ENCODE results near the gene PLPP1. TPM values are rescaled to one million over a fixed set of nuclear protein-coding genes. Genes with fewer than 3 reads are reported as not detected.

PLPP1 gene
- total RNA-seq, 2 donors from 2014 or later: 29.0 to 100 TPM

- Histone ChIP-seq H3K9ac (ENCODE audit: extremely low read depth, low read length, poor library complexity, severe bottlenecking) (no peak overlapping the region), H3K27me3 (ENCODE audit: control insufficient read depth, insufficient read depth, low read length, poor library complexity, severe bottlenecking) (no peaks in the 10 kb centered on the region), H3K36me3 (ENCODE audit: control insufficient read depth, insufficient read depth, low read length) (peaks cover 78% of the 10 kb centered on the region), H3K27ac (ENCODE audit: low read depth, low read length) (no peak overlapping the region), H3K4me3 (ENCODE audit: low read length) (no peak overlapping the region), H3K9me3 (ENCODE audit: control insufficient read depth, low read length) (no peaks in the 10 kb centered on the region), H3K4me1 (ENCODE audit: control insufficient read depth, insufficient read depth, low read length) (no peaks in the 10 kb centered on the region)
- TF ChIP-seq, protein P1, sequence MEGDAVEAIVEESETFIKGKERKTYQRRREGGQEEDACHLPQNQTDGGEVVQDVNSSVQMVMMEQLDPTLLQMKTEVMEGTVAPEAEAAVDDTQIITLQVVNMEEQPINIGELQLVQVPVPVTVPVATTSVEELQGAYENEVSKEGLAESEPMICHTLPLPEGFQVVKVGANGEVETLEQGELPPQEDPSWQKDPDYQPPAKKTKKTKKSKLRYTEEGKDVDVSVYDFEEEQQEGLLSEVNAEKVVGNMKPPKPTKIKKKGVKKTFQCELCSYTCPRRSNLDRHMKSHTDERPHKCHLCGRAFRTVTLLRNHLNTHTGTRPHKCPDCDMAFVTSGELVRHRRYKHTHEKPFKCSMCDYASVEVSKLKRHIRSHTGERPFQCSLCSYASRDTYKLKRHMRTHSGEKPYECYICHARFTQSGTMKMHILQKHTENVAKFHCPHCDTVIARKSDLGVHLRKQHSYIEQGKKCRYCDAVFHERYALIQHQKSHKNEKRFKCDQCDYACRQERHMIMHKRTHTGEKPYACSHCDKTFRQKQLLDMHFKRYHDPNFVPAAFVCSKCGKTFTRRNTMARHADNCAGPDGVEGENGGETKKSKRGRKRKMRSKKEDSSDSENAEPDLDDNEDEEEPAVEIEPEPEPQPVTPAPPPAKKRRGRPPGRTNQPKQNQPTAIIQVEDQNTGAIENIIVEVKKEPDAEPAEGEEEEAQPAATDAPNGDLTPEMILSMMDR (conservative IDR thresholded peaks at IDR 0.05): no peak
- Mint-ChIP-seq H3K9me3 (no peaks in the 10 kb centered on the region), H3K27ac (peak overlapping the region; percentile 2), H3K36me3 (ENCODE audit: low read depth) (peaks cover 73% of the 10 kb centered on the region), H3K4me1 (peaks cover 12% of the 10 kb centered on the region), H3K27me3 (ENCODE audit: insufficient read depth) (no peaks in the 10 kb centered on the region), H3K4me3 (no peak overlapping the region)
- WGBS, 2 experiments (ENCODE audit: insufficient coverage in 1 of 2, insufficient read length in 1 of 2): 96 to 98% methylated on average over 3 to 4 of the region's 4 CpGs
- no peak for DNase-seq
These were observed 84.6 kb downstream of the PLPP1 start for GRCh38 chr5:55450050-55450765.

- Histone ChIP-seq H3K36me3 (ENCODE audit: control insufficient read depth, insufficient read depth, low read length) (peaks cover 62% of the 10 kb centered on the region), H3K27ac (ENCODE audit: low read depth, low read length) (no peak overlapping the region), H3K9me3 (ENCODE audit: control insufficient read depth, low read length) (no peaks in the 10 kb centered on the region), H3K4me3 (ENCODE audit: low read length) (no peak overlapping the region), H3K4me1 (ENCODE audit: control insufficient read depth, insufficient read depth, low read length) (no peaks in the 10 kb centered on the region), H3K27me3 (ENCODE audit: control insufficient read depth, insufficient read depth, low read length, poor library complexity, severe bottlenecking) (no peaks in the 10 kb centered on the region), H3K9ac (ENCODE audit: extremely low read depth, low read length, poor library complexity, severe bottlenecking) (no peak overlapping the region)
- peaks cover 6% of the 10 kb centered on the region for H3K4me1 Mint-ChIP-seq
- 54 to 82% methylated on average over 4 to 8 of the region's 8 CpGs for WGBS, 2 experiments (ENCODE audit: insufficient coverage in 1 of 2, insufficient read length in 1 of 2)
- DNase-seq: no peak
- H3K9me3 Mint-ChIP-seq: no peaks in the 10 kb centered on the region
- TF ChIP-seq, protein P1 (conservative IDR thresholded peaks at IDR 0.05): no peak
- peaks cover 54% of the 10 kb centered on the region for H3K36me3 Mint-ChIP-seq (ENCODE audit: low read depth)
- H3K27me3 Mint-ChIP-seq (ENCODE audit: insufficient read depth): no peaks in the 10 kb centered on the region
- H3K27ac Mint-ChIP-seq: peak overlapping the region; percentile 4
- no peak overlapping the region for H3K4me3 Mint-ChIP-seq
These were observed 88.0 kb downstream of the PLPP1 start for GRCh38 chr5:55446640-55447351.

GRCh38 chr5:55445791-55446190, 89.0 kb downstream of the PLPP1 start:
- H3K4me1 ChIP-seq (ENCODE audit: control insufficient read depth, insufficient read depth, low read length): no peaks in the 10 kb centered on the region
- no peaks in the 10 kb centered on the region for H3K27me3 ChIP-seq (ENCODE audit: control insufficient read depth, insufficient read depth, low read length, poor library complexity, severe bottlenecking)
- peaks cover 61% of the 10 kb centered on the region for H3K36me3 ChIP-seq (ENCODE audit: control insufficient read depth, insufficient read depth, low read length)
- no peak overlapping the region for H3K9ac ChIP-seq (ENCODE audit: extremely low read depth, low read length, poor library complexity, severe bottlenecking)
- H3K4me3 ChIP-seq (ENCODE audit: low read length): no peak overlapping the region
- H3K4me1 Mint-ChIP-seq: peaks cover 14% of the 10 kb centered on the region
- H3K4me3 Mint-ChIP-seq: no peak overlapping the region
- H3K9me3 Mint-ChIP-seq: no peaks in the 10 kb centered on the region
- TF ChIP-seq, protein P1 (conservative IDR thresholded peaks at IDR 0.05): no peak
- H3K27ac ChIP-seq (ENCODE audit: low read depth, low read length): no peak overlapping the region
- 94 to 97% methylated on average over 3 of the region's 3 CpGs for WGBS, 2 experiments (ENCODE audit: insufficient coverage in 1 of 2, insufficient read length in 1 of 2)
- H3K36me3 Mint-ChIP-seq (ENCODE audit: low read depth): peaks cover 53% of the 10 kb centered on the region
- no peaks in the 10 kb centered on the region for H3K9me3 ChIP-seq (ENCODE audit: control insufficient read depth, low read length)
- no peak overlapping the region for H3K27ac Mint-ChIP-seq
- H3K27me3 Mint-ChIP-seq (ENCODE audit: insufficient read depth): no peaks in the 10 kb centered on the region
- DNase-seq: no peak
